Activated CD8-positive, alpha-beta T cell treated with anti-CD3 and anti-CD28 coated beads for 36 hours (primary cell): Measurements from ENCODE around the gene SAMM50. TPM values are rescaled to one million over a fixed set of nuclear protein-coding genes. Genes with fewer than 3 reads are reported as not detected.

Source experiments
- ATAC-seq: fragments of 200-7000 bp; cut with Tn5 transposase; one replicate; pipeline ENCODE4 v1.10.0; 2021; ENCODE audit warnings: mild to moderate bottlenecking, moderate library complexity
- CTCF ChIA-PET: fragments of 350-600 bp; sonication (Branson Sonifier 250); formaldehyde crosslinking; loops from one replicate; lab custom pipeline; 2021; ENCODE audit warnings: antibody characterized with exemption; lab: Charles Lee
- POLR2A ChIA-PET: fragments of 350-600 bp; sonication (Branson Sonifier 250); formaldehyde crosslinking; loops from one replicate; lab custom pipeline; 2021; ENCODE audit warnings: antibody characterized with exemption; lab: Charles Lee
- DNase-seq: peaks from one replicate; pipeline ENCODE4 v3.0.0-alpha.2; 2020
- H3K27ac Mint-ChIP-seq: one replicate; pipeline ENCODE4 v1.8.0; 2021; ENCODE audit warnings: mild to moderate bottlenecking, mixed read lengths
- H3K27me3 Mint-ChIP-seq: one replicate; pipeline ENCODE4 v1.8.0; 2021; ENCODE audit warnings: mixed read lengths
- H3K36me3 Mint-ChIP-seq: one replicate; pipeline ENCODE4 v1.8.0; 2021; ENCODE audit warnings: low read depth, mixed read lengths
- H3K4me1 Mint-ChIP-seq: one replicate; pipeline ENCODE4 v1.8.0; 2021; ENCODE audit warnings: low read depth, mixed read lengths
- H3K4me3 Mint-ChIP-seq: one replicate; pipeline ENCODE4 v1.8.0; 2021; ENCODE audit warnings: mild to moderate bottlenecking, moderate library complexity, mixed read lengths
- H3K9me3 Mint-ChIP-seq: one replicate; pipeline ENCODE4 v1.8.0; 2021; ENCODE audit warnings: mixed read lengths
- intact Hi-C: fragments of 100-400 bp; cut with micrococcal nuclease; formaldehyde crosslinking; loops from one replicate; pipeline ENCODE4 v1.10.0; 2022
- total RNA-seq, 2 experiments: library from RNA; stranded (reverse); gene quantifications; one replicate each; pipeline ENCODE4 v1.2.3, GENCODE V29; 2021
- TF ChIP-seq, protein P1 (sequence below): fragments of 200-600 bp; IDR thresholded peaks from one replicate; pipeline ENCODE4 v1.8.0; 2022; ENCODE audit warnings: antibody characterized with exemption, mild to moderate bottlenecking

SAMM50 gene
- total RNA-seq, 2 experiments from 2014 or later, result 41.7 to 42.2 TPM

DNA sequence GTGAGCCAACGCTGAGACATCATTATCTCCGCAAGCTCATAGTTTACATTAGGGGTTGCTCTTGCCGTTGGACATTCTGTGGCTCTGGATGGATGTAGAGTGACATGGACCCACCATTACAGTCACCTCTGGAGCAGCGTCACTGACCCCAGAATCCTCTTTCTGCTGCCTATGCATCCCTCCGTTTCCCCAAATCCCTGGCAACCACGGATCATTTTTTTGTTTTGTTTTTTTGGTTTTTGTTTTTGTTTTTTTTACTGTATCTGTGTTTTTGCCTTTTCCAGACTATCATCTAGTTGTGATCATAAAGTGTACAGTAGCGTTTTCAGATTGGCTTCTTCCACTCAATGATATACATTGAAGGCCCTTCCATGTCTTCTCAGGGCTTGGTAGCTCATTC, 72.8 kb downstream of the SAMM50 start:
- Mint-ChIP-seq H3K4me3 (no peak overlapping the region), H3K36me3 (peaks cover 21% of the 10 kb centered on the region), H3K27me3 (peaks cover 7% of the 10 kb centered on the region), H3K4me1 (peaks cover 42% of the 10 kb centered on the region), H3K27ac (peak overlapping the region; percentile 37), H3K9me3 (no peaks in the 10 kb centered on the region)
- DNase-seq (no peak), ATAC-seq (no peak)
- intact Hi-C loops, result no loop called here
- ChIA-PET POLR2A (no interaction called here), CTCF (interaction anchor here (2.9 kb wide), 1 partner anchor 34 kb away, joined by 19 read pairs; no protein-coding TSS in a partner anchor)
- TF ChIP-seq, protein P1, sequence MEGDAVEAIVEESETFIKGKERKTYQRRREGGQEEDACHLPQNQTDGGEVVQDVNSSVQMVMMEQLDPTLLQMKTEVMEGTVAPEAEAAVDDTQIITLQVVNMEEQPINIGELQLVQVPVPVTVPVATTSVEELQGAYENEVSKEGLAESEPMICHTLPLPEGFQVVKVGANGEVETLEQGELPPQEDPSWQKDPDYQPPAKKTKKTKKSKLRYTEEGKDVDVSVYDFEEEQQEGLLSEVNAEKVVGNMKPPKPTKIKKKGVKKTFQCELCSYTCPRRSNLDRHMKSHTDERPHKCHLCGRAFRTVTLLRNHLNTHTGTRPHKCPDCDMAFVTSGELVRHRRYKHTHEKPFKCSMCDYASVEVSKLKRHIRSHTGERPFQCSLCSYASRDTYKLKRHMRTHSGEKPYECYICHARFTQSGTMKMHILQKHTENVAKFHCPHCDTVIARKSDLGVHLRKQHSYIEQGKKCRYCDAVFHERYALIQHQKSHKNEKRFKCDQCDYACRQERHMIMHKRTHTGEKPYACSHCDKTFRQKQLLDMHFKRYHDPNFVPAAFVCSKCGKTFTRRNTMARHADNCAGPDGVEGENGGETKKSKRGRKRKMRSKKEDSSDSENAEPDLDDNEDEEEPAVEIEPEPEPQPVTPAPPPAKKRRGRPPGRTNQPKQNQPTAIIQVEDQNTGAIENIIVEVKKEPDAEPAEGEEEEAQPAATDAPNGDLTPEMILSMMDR, result no peak

DNA sequence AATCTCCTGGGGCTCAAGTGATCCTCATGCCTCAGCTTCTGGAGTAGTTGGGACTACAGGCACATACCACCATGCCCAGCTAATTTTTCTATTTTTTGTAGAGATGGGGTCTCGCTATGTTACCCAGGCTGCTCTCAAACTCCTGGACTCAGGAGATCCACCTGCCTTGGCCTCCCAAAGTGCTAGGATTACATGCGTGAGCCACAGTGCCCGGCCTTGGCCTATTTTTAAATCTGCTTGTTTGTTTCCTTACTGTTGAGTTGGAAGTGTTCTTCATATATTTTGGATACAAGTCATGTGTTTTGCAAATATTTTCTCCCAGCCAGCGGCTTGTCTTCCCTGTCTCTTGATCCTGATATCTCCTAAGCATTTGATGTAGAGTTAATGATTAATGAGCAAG, 73.8 kb downstream of the SAMM50 start:
- ChIA-PET POLR2A (no interaction called here), CTCF (interaction anchor here (2.9 kb wide), 1 partner anchor 35 kb away, joined by 19 read pairs; no protein-coding TSS in a partner anchor)
- H3K27me3 Mint-ChIP-seq, result peaks cover 7% of the 10 kb centered on the region
- no peak for ATAC-seq
- TF ChIP-seq, protein P1, result no peak
- H3K4me3 Mint-ChIP-seq, result no peak overlapping the region
- intact Hi-C loops, result no loop called here
- no peak overlapping the region for H3K27ac Mint-ChIP-seq
- no peak for DNase-seq
- no peaks in the 10 kb centered on the region for H3K9me3 Mint-ChIP-seq
- H3K4me1 Mint-ChIP-seq, result peaks cover 39% of the 10 kb centered on the region
- H3K36me3 Mint-ChIP-seq, result peaks cover 16% of the 10 kb centered on the region

DNA sequence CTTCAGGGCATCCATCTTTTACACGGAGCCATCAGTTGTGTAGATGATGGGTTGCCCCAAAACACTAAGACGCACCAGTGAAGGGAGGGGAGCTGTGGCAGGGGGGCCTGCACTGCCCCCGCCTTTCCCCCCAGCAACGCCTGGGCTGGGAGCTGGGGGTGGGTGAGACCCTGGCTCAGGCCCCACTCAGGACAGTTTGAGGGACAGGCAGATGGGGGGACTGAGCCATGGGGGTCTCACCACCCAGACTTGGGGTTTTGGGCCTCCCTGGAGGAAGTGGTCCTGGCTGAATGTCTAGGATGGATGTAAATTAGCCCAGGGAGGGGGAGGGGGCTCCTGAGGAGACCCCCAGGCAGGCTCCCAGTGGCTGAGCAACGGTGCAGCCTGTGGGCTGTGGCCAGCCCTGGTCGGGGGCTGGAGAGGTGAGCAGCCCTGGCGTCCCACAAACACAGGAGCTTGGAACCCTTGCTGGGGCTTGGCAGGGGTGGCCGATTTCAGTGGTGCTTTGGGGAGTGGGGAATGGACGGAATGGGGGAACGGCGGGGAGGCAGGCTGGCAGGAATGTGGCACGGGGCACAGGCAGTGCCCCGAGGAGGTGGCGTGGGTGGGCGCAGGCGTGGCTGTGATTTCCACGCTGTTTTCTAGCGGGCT, 74.9 kb downstream of the SAMM50 start:
- DNase-seq (no peak), ATAC-seq (no peak)
- Mint-ChIP-seq H3K4me1 (peaks cover 39% of the 10 kb centered on the region), H3K27me3 (peaks cover 5% of the 10 kb centered on the region), H3K36me3 (peaks cover 14% of the 10 kb centered on the region), H3K27ac (no peak overlapping the region), H3K9me3 (no peaks in the 10 kb centered on the region), H3K4me3 (no peak overlapping the region)
- TF ChIP-seq, protein P1, result no peak
- intact Hi-C loops, result no loop called here
- ChIA-PET POLR2A (no interaction called here), CTCF (no interaction called here)

DNA sequence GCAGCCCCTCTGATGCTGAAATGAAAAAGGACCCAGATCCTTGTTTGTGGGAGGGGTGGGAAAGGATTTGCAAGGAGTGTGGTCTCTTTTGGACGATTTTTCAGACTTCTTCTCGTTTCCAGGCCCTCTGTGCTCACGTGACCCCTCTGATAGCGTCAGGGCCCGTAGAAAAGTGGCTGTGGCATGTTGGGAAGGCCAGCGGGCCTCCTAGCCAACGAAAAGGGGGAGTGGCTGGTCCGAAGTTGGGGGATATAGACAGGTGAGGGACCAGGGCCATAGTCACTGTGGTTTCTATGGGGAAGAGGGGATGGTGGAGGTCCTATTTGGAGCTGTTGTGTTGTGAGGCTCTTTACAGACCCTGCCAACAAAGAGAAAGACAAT, 75.5 kb downstream of the SAMM50 start:
- intact Hi-C loops, result no loop called here
- Mint-ChIP-seq H3K4me1 (peaks cover 35% of the 10 kb centered on the region), H3K27ac (no peak overlapping the region), H3K9me3 (no peaks in the 10 kb centered on the region), H3K36me3 (peaks cover 11% of the 10 kb centered on the region), H3K4me3 (no peak overlapping the region), H3K27me3 (peaks cover 2% of the 10 kb centered on the region)
- ATAC-seq, result no peak
- POLR2A ChIA-PET, result no interaction called here
- CTCF ChIA-PET, result interaction anchor here (1.3 kb wide), 1 partner anchor 85 kb away, joined by 3 read pairs; no protein-coding TSS in a partner anchor
- TF ChIP-seq, protein P1, result no peak
- DNase-seq, result no peak

DNA sequence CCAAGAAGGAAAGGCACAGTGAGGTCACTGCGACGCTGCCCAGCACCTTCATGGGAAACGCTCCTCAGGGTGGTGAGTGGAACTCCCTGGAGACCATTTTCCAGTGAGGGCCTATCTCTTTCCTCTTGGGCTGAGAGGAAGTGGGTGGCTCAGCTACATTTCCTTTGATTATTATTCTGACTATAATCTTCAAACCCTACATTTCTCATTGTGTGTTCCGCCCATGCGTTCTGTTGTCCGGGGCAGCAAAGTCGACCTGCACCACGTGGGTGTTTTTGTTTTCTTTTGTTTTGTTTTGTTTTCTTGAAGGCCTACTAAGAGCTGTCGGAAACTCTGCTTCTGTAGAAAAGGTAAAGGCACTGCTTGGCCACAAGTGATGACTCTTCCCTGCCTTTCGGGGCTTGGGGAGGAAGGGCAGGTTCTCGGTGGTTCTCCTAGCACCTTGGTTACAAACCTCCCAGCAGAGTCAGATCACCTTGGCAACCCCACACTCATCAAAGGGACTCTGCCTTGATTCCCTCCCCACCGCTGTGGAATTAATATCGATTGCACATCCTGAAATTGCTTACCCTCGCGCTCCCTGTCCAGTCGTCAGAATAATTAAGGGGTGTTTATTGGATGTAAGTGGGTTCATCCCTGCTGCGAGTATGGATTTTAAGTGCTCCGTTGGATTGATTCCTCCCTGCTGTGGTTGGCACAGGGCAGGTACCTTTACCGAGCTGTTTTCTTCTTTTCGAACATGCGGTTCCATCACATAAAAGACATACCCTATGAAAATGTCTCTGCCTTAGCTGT, 76.1 kb downstream of the SAMM50 start:
- H3K27ac Mint-ChIP-seq, result peak overlapping the region; percentile 39
- CTCF ChIA-PET, result interaction anchor here (1.0 to 1.3 kb wide), 2 partner anchors 38 to 85 kb away, joined by 3 to 5 read pairs; no protein-coding TSS in a partner anchor
- TF ChIP-seq, protein P1, result no peak
- ATAC-seq, result no peak
- no peak overlapping the region for H3K4me3 Mint-ChIP-seq
- peak; percentile 35 for DNase-seq
- POLR2A ChIA-PET, result no interaction called here
- no peaks in the 10 kb centered on the region for H3K9me3 Mint-ChIP-seq
- peaks cover 10% of the 10 kb centered on the region for H3K36me3 Mint-ChIP-seq
- H3K27me3 Mint-ChIP-seq, result peaks cover 2% of the 10 kb centered on the region
- intact Hi-C loops, result no loop called here
- H3K4me1 Mint-ChIP-seq, result peaks cover 30% of the 10 kb centered on the region
